Adrenal gland (tissue), 12 donors: ENCODE data around the gene CLASP2. TPM values are rescaled to one million over a fixed set of nuclear protein-coding genes. Genes with fewer than 3 reads are reported as not detected.

Source experiments
- DNase-seq, 7 donors: peaks; one replicate each; pipeline ENCODE4 v3.0.0-alpha.2; 2019 to 2020
- H3K27ac ChIP-seq, 5 donors: fragments of 200-600 bp; sonication (generic) in 4 of 5; 1 replicate in 3 of 5; 2 replicates in 2 of 5; pipeline versions ENCODE4 v1.5.1 to v1.8.0; 2016 to 2020; ENCODE audit warnings: mild to moderate bottlenecking in 1 of 5
- H3K27me3 ChIP-seq: fragments of 200-600 bp; 2 replicates; pipeline ENCODE4 v1.8.0; 2021
- H3K36me3 ChIP-seq, 2 donors: fragments of 200-600 bp; replicated peaks in 1 of 2; 1 replicate in 1 of 2; 2 replicates in 1 of 2; pipeline versions ENCODE4 v1.5.1 to v1.8.0; 2018 to 2022
- H3K4me1 ChIP-seq, 2 donors: fragments of 200-600 bp; replicated peaks in 1 of 2; 1 replicate in 1 of 2; 2 replicates in 1 of 2; pipeline versions ENCODE4 v1.5.1 to v1.8.0; 2018 to 2021
- H3K4me3 ChIP-seq, 4 donors: fragments of 200-600 bp; sonication (generic) in 3 of 4; one replicate each; pipeline ENCODE4 v1.5.1; 2016 to 2018
- H3K9me3 ChIP-seq, 3 donors: fragments of 200-600 bp; sonication (generic) in 1 of 3; replicated peaks in 1 of 3; 1 replicate in 2 of 3; 2 replicates in 1 of 3; pipeline versions ENCODE4 v1.5.1 to v1.8.0; 2016 to 2021
- POLR2A ChIP-seq, 2 donors: fragments of 450-650 bp; IDR thresholded peaks; one replicate each; pipeline ENCODE4 v1.6.1; 2017; ENCODE audit warnings: antibody characterized with exemption in 2 of 2, mild to moderate bottlenecking in 2 of 2, moderate library complexity in 1 of 2
- WGBS, 4 donors: extraction: QIAGEN DNeasy Blood & Tissue Kit in 2 of 4; methylation state at CpG; one replicate each; pipeline versions ENCODE4 v1.1.5 to v1.1.7; 2013 to 2017; 5-methylcytosine and 5-hydroxymethylcytosine counted together
- intact Hi-C, 2 donors: fragments of 100-400 bp; cut with DNase I; formaldehyde crosslinking; loops; one replicate each; pipeline versions ENCODE4 v1.14.1 to v1.15.0; 2022 to 2023
- polyA plus RNA-seq, 3 donors: library from polyadenylated mRNA; stranded (reverse); fragments of 200-250 nt in 2 of 3; fragments of 350-450 nt in 1 of 3; fragmentation: Illumina TruSeq in 1 of 3; extraction: RNeasy Lipid Tissue Mini Kit (QIAGEN cat#74804) in 1 of 3; gene quantifications; one replicate each; pipeline ENCODE4 v1.2.3, GENCODE V29; 2013 to 2014
- total RNA-seq, 9 donors: library from RNA; depleted of rRNA in 4 of 9; stranded (reverse); fragments of >200 nt in 4 of 9; fragments of 120-200 nt in 1 of 9; fragmentation: NEBNext Ultra II Directional in 1 of 9; extraction: Animal tissue kit (Norgen Biotek cat#: 25700) in 1 of 9; gene quantifications; one replicate each; pipeline versions ENCODE4 v1.1.0 to v1.2.4, GENCODE V29; 2013 to 2023
- TF ChIP-seq, protein P1 (sequence below), 6 experiments: fragments of 450-650 bp in 4 of 6; fragments of 200-600 bp in 2 of 6; sonication (generic) in 1 of 6; IDR thresholded peaks; 1 replicate in 5 of 6; 2 replicates in 1 of 6; pipeline versions ENCODE4 v1.5.1 to v1.8.0; 2016 to 2021; ENCODE audit warnings: antibody characterized with exemption in 6 of 6, mild to moderate bottlenecking in 2 of 6, moderate library complexity in 1 of 6
- donor health status: healthy with polysubstance abuse.
- donor health status: Bipolar disorder and iron deficiency.
- donor health status: DM: yes; HTN: yes; CAD: no.
- donor health status: DM: no; HTN: no; CAD: no.
- donor health status: DM: no; HTN: no; CAD: no.
- donor health status: DM: yes; HTN: yes; CAD: no.

CLASP2 gene
- total and polyA plus RNA-seq, 12 donors = 17.0 to 85.4 (median 67.1) TPM

DNA sequence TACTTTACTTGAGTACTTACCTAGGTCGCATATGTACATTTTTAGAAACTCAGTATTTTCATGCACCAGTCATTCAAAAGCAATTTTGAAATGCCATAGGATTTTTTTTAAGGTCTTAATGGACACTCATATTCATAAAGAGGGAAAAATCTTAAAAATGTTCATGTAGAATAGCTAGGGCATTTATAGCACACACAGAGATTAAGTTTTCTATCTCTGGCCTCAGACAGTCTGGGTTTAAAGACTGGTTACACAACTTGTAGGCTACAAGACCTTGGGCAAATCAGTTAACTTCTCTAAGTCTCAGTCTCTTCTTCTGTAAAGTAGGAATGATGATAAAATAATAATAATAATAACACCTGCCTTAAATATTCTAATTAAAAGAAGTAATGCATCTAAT lies 229.4 kb downstream of the CLASP2 start:
- Histone ChIP-seq H3K4me3 (no peak overlapping the region), H3K9me3 (no peaks in the 10 kb centered on the region), H3K36me3 (no peaks in the 10 kb centered on the region), H3K4me1 (no peaks in the 10 kb centered on the region), H3K27me3 (no peaks in the 10 kb centered on the region), H3K27ac (no peak overlapping the region)
- DNase-seq = no peak
- TF ChIP-seq POLR2A (IDR thresholded peaks at IDR 0.05) = no peak
- intact Hi-C loops = no loop called here
- WGBS, 4 donors = 90 to 95% (median 93%) methylated on average over 1 of the region's 1 CpG

DNA sequence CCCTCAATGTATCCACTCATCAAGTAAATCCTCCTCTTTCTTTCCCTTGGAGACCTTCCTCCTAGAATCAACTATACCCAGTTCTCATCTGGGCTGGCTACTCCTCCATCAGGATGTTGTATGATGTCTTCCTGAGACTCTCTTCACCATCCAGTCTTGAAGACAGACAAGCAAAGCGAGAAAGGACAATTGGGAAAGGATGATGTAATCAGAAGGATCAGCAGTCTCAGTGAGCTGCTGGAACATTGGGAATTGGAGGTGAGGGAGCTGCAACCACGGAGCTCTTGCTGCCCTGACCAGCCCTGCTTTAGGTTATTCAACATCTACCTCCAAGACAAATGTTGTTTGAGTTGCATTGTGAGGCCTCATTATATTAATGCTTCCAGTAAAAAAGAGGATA lies 229.8 kb downstream of the CLASP2 start:
- H3K27me3 ChIP-seq = no peaks in the 10 kb centered on the region
- H3K36me3 ChIP-seq = no peaks in the 10 kb centered on the region
- DNase-seq = no peak
- H3K27ac ChIP-seq = no peak overlapping the region
- H3K4me1 ChIP-seq = no peaks in the 10 kb centered on the region
- intact Hi-C loops = no loop called here
- TF ChIP-seq POLR2A (IDR thresholded peaks at IDR 0.05) = no peak
- TF ChIP-seq, protein P1, sequence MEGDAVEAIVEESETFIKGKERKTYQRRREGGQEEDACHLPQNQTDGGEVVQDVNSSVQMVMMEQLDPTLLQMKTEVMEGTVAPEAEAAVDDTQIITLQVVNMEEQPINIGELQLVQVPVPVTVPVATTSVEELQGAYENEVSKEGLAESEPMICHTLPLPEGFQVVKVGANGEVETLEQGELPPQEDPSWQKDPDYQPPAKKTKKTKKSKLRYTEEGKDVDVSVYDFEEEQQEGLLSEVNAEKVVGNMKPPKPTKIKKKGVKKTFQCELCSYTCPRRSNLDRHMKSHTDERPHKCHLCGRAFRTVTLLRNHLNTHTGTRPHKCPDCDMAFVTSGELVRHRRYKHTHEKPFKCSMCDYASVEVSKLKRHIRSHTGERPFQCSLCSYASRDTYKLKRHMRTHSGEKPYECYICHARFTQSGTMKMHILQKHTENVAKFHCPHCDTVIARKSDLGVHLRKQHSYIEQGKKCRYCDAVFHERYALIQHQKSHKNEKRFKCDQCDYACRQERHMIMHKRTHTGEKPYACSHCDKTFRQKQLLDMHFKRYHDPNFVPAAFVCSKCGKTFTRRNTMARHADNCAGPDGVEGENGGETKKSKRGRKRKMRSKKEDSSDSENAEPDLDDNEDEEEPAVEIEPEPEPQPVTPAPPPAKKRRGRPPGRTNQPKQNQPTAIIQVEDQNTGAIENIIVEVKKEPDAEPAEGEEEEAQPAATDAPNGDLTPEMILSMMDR (IDR thresholded peaks at IDR 0.05) = no peak
- H3K9me3 ChIP-seq = no peaks in the 10 kb centered on the region
- 89 to 92% (median 90%) methylated on average over 2 of the region's 2 CpGs for WGBS, 4 donors
- no peak overlapping the region for H3K4me3 ChIP-seq

DNA sequence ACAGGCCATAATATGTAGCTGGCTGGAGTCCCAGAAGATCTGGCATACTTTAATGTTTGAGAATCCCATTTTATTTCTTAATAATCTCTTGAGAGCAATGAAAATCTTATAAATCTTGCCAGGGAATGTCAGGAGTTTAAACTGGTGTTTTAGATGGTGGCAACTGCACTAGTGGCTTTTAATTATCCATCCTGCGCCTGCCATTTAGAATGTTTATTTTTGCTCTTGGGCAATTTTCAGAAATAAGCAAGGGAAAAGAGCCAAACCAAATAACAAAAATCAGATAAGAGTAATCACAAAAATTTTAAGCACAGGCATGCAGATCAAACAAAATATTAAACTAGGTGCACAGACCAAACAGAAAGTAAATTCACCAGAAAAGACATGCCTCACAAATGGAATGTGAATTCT lies 235.9 kb downstream of the CLASP2 start:
- 29 to 44% (median 38%) methylated on average over 1 of the region's 1 CpG for WGBS, 4 donors
- Histone ChIP-seq H3K27ac (no peak overlapping the region), H3K27me3 (no peaks in the 10 kb centered on the region), H3K36me3 (no peaks in the 10 kb centered on the region), H3K4me1 (peaks cover 0 to 8% of the 10 kb centered on the region in 2 donors), H3K4me3 (no peak overlapping the region), H3K9me3 (no peaks in the 10 kb centered on the region)
- TF ChIP-seq POLR2A (IDR thresholded peaks at IDR 0.05) = no peak
- TF ChIP-seq, protein P1 (IDR thresholded peaks at IDR 0.05) = no peak
- DNase-seq = no peak
- intact Hi-C loops = no loop called here

DNA sequence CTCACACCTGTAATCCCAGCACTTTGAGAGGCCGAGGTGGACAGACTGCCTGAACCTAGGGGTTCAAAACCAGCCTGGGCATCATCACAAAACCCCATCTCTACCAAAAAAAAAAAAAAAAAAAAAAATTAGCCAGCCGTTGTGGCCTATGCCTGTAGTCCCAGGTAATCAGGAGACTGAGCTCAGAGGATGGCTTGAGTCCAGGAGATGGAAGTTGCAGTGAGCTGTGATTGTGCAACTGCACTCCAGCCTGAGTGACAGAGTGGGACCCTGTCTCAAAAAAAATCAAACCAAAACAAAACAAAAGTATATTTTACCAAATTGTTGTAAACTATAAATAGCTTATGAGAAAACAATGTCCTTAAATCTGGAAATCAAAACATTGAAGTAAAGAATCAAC lies 243.2 kb downstream of the CLASP2 start:
- no peaks in the 10 kb centered on the region for H3K4me1 ChIP-seq
- H3K36me3 ChIP-seq = no peaks in the 10 kb centered on the region
- 71 to 87% (median 79%) methylated on average over 2 of the region's 2 CpGs for WGBS, 4 donors
- H3K9me3 ChIP-seq = no peaks in the 10 kb centered on the region
- TF ChIP-seq POLR2A (IDR thresholded peaks at IDR 0.05) = no peak
- TF ChIP-seq, protein P1 (IDR thresholded peaks at IDR 0.05) = no peak
- no peak for DNase-seq
- intact Hi-C loops = no loop called here
- no peak overlapping the region for H3K27ac ChIP-seq
- H3K4me3 ChIP-seq = no peak overlapping the region
- H3K27me3 ChIP-seq = no peaks in the 10 kb centered on the region

DNA sequence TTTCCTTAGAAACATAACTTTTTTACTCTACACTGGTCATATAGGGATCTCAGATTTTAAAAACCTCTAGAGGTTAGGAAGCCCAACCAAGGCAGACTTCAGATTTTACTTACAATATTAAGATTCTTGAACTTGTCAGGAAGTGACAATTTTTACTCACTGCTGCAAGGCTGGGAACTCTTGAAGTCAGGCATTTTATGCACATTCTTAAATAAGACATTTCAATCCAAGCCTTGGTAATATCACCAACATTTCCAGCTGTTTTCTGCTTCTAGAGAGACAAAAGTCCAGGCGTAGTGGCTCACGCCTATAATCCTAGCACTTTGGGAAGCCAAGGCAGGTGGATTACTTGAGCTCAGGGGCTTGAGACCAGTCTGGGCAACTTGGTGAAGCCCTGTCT lies 244.2 kb downstream of the CLASP2 start:
- WGBS, 4 donors = 94 to 100% (median 97%) methylated on average over 2 of the region's 2 CpGs
- intact Hi-C loops = no loop called here
- Histone ChIP-seq H3K4me1 (no peaks in the 10 kb centered on the region), H3K27ac (no peak overlapping the region), H3K9me3 (no peaks in the 10 kb centered on the region), H3K36me3 (no peaks in the 10 kb centered on the region), H3K27me3 (no peaks in the 10 kb centered on the region), H3K4me3 (no peak overlapping the region)
- TF ChIP-seq POLR2A (IDR thresholded peaks at IDR 0.05) = no peak
- TF ChIP-seq, protein P1 (IDR thresholded peaks at IDR 0.05) = no peak
- no peak for DNase-seq
